CMK (cell line): ENCODE data around the gene GARIN5A.

ENCODE experiments used
- DNase-seq: peaks from one replicate; pipeline ENCODE4 v3.0.0-alpha.2; 2010; ENCODE audit warnings: low read depth

The GARIN5A gene

GRCh38 chr19:50433201-50434180, 43.2 kb downstream of the GARIN5A start:
- DNase-seq = no peak

GRCh38 chr19:50432221-50433028, 44.2 kb downstream of the GARIN5A start, which contains the start of gene MYBPC2:
Gene MYBPC2 (plus strand): TSS chr19:50432892. CDS start chr19:50432954, 62 bp downstream.
- DNase-seq = no peak

GRCh38 chr19:50431343-50432220, 45.1 kb downstream of the GARIN5A start:
- peak; percentile 79 for DNase-seq

DNA sequence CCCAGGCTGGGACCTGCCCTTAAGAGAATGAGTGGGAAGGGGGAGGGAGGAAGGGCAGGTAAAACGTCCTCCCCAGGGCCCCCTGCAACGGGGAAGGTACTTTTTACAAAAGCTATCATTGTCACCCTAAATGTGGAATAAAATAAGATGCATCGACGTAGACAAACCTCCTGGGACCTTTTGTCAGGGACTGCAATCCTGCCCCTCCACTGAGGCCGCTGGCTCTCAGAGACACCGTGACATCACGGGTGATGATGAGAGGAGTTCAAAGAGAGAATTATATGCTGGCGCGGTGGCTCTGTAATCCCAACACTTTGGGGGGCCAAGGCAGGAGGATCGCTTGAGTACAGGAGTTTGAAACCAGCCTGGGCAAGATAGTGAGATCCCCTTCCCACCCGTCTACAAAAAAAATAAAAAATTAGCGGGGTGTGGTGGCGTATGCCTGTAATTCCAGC, 45.7 kb downstream of the GARIN5A start:
- no peak for DNase-seq

- DNase-seq = no peak
These were observed 47.7 kb downstream of the GARIN5A start for GRCh38 chr19:50428772-50429463.

DNA sequence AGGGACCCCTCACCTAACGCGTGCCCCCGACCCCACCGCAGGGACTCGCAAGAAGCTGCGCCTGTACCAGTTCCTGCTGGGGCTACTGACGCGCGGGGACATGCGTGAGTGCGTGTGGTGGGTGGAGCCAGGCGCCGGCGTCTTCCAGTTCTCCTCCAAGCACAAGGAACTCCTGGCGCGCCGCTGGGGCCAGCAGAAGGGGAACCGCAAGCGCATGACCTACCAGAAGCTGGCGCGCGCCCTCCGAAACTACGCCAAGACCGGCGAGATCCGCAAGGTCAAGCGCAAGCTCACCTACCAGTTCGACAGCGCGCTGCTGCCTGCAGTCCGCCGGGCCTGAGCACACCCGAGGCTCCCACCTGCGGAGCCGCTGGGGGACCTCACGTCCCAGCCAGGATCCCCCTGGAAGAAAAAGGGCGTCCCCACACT, 48.6 kb downstream of the GARIN5A start:
- no peak for DNase-seq

- DNase-seq = no peak
These were observed 49.2 kb downstream of the GARIN5A start for GRCh38 chr19:50427318-50427925.

GRCh38 chr19:50425581-50425980, 51.1 kb downstream of the GARIN5A start:
- DNase-seq = no peak

- DNase-seq = no peak
These were observed 53.2 kb downstream of the GARIN5A start for GRCh38 chr19:50423279-50424113.

DNA sequence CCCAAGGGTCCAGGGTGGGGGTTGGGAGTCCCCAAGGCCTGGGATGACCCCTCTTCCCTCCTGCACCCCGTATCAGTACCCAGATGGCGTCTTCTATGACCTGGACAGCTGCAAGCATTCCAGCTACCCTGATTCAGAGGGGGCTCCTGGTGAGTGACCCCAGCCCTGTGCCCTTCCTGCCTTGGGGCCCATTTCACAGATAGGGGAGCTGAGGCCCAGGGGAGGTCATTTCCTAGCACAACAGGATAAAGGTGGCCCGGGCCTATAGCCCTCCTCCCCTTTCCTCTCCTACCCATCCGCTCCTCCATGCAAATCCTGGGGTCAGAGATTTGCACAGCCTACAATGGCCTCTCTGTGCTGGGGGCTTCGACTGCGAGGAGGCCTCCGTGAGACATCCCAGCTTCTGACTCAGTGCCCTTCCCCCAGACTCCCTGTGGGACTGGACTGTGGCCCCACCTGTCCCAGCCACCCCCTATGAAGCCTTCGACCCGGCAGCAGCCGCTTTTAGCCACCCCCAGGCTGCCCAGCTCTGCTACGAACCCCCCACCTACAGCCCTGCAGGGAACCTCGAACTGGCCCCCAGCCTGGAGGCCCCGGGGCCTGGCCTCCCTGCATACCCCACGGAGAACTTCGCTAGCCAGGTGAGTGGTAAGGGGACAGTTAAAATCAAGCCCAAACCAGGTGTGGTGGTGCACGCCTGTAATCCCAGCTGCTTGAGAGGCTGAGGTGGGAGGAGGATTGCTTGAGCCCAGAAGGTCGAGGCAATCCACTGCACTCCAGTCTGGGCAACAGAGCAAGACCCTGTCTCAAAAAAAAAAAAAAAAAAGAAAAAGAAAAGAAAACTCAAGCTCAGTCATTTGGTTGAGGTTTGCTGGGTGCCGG, 54.0 kb downstream of the GARIN5A start:
- no peak for DNase-seq

DNA sequence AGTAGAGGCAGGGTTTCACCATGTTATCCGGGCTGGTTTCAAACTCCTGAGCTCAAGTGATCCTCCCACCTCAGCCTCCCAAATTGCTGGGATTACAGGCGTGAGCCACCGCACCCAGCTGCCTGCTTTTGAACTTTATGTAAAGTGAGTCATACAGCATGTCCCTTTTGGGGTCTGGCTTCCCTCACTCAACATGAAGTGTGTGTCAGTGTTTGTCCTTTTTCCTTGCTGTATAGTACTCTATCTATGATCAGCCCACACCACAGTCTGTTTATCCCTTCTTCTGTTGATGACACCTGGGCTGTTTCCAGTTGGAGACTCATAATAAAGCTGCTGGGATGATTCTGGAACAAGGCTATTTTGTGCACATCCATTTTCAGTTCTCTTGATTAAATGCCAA, 55.8 kb downstream of the GARIN5A start:
- no peak for DNase-seq

DNA sequence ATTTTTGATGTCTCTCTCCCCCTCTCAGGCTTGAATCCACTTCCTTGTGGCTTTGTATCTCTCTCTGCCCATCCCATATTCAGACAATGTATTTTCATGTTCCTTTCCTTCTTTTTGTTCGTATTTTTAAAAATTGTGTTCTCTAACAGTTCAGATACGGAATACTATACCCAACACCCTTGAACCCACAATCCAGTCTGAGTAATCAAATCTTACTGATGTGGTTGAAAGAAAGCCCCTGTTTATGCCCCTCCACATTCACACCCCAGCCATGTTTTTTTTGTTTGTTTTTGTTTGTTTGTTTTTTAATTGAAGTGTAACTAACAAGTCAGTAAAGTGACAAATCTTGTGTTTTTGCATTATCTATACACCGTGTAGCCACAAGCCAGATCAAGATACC, 56.5 kb downstream of the GARIN5A start:
- DNase-seq = no peak

DNA sequence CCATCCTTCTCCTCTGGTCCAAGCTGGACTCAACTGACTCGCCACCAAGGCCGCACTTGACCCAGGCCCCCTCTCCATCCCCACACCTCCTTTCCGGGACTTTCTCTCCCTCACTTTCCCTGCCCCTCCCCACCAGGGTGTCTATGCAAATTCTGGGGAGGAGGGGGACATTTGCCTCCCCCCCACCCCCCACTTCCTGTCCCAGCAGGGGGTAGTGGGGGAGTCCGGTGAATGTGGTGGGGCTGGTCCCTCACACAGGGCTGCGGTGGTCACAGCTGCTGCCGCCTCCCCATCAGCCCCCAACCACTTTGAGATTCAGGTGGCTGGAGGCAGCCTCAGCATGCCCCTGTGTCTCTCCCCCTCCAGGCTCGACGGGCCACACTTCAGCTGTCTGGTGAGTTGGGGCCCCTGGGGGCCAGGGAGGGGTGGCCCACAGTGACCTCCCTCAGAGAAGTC, 57.0 kb downstream of the GARIN5A start:
- no peak for DNase-seq

DNA sequence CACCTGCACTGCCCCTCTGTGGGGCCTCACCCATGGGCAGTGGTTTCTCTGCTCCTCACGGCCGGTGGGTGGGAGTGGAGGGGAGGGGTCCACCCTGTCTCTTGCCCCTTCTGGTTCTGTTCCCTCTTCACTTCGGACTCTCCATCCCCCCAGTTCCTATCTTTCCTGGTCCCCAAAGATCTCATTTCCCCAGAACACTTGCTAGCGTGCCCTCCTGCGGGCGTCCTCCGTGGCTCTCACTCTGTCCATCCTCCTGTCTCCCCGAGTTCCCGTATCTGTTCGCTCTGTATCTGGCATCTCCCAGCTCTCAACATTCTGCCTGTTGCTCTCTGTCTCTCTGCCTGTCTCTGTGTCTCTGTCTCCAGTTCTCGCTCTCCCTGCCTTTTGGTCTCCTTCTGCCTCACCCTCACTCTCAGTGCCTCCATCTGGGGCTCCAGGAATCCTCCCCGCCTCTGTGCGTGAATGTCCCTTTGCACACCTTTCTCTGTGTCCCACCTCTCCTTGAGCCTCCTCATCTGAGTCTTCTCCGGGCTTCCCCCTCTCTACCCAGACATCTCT, 57.5 kb downstream of the GARIN5A start:
- DNase-seq = no peak

GRCh38 chr19:50418176-50419021, 58.2 kb downstream of the GARIN5A start, which contains the start of gene SPIB:
Gene SPIB (plus strand): TSS chr19:50418938. CDS start chr19:50418963, 25 bp downstream.
- no peak for DNase-seq

DNA sequence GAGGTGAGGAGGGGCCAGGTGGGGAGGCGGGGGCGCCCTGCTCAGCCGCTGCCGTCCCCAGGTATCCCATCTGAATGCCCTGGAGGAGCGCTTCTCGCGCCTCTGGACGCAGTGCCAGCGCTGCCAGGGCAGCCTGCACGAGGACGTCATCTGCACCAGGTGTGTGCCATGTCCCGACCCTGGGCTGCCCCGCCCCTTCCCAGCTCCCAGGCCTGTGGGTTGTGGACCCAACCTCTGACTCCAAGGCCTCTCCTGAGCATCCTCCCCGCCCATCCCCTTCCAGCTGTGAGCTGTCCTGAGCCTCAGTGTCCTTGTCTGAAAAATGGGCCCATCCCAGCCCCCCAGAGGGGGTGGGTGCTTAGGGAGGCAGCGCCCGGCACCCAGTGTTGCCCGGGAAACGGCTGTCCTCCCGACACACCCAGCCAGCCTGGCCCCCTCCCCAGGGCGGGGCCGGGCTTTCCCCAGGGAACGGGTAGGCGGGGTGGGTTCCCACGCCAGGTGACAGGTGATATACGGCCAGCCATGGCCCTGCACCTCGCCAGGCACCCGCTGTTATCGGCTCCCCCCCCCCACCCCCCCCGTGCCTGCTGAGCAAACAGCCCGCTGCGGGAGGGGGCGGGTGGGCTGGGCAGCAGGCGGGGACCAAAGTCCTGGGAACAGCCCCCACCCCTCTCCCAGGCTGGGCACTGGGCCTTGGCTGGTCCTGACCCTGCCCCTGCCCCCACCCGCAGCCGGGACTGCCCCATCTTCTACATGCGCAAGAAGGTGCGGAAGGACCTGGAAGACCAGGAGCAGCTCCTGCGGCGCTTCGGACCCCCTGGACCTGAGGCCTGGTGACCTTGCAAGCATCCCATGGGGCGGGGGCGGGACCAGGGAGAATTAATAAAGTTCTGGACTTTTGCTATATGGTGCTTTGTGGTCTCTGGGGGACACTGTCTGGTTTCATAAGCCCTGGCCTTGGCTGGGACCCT, 59.3 kb downstream of the GARIN5A start:
- DNase-seq = no peak
